IPS-NIHi7 (cell line): Measurements from ENCODE around the gene MXRA7.

ENCODE experiments used
- DNase-seq: peaks from one replicate; pipeline ENCODE4 v3.0.0; 2012; ENCODE audit warnings: mixed read lengths; ENCODE audit errors: extremely low spot score

The MXRA7 gene

DNA sequence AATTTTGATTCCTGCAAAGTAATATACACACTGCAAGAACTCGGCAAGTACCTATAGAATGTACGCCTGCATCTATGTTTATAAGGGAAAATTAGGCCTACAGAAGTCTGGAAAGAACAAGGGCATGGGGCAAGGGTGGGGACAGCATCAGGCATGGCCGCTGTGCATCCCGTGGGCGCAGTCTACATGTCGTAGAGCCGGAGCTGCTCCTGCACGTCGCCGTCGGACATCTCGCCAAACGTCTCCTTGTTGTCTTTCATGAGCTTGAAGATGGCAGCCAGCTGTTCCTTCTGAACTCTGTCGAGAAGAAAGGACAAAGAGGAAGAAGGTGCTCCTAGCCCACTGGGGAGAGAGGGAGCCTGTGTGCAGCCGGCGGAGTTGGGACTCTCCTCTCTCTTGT, 33.4 kb downstream of the MXRA7 start:
- DNase-seq, result no peak

DNA sequence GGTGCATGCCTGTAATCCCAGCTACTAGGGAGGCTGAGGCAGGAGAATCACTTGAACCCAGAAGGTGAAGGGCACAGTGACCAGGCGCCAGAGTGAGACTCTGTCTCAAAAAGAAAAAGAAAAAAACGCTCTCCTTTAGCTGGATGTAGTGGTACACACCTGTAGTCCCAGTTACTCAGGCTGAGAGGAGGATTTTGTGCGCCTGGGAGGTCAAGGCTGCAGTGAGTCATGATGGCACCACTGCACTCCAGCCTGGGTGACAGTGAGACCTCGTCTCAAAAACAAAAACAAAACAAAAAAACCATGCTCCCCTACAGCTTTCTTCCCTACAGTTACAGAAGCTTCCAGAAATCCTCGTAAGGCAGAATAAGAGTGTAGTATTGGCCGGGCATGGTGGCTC, 34.1 kb downstream of the MXRA7 start:
- no peak for DNase-seq

DNA sequence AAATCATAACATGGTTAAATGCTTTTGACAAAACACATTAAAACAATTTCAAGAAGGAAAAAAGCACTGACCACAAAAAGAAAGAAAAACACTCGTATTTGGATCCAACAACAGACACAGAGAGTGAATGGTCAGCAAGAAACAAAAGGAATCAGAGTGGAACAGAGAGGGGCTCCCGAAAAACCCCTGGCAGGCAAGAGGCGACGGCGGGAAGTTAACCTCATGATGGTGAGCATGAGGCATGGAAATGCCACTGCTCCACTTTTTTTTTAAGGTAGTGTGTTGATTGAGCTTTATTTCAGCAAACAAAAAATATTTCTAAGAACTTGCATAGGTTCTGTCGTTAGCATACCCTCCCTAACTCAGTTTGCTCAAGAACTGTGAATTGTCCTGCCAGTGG, 35.1 kb downstream of the MXRA7 start:
- no peak for DNase-seq

DNA sequence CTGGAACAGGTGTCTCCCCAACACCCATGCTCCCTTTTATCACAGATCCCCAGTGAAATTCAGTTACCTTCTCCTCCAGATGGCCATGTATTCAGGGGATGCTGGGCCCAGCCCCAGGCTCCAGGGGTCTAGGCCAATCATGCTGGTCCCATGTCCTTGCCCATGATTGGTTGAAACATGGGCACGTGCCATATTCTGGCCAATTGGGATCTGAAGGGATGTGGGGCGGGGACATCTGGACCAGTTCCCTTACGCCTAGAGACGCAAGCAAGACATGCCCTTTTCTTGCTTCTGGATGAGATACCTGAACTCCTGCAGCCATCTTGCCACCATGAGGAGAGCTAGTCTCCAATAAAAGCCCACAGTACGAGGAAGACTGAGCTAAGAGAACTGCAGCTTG, 36.2 kb downstream of the MXRA7 start:
- no peak for DNase-seq

DNA sequence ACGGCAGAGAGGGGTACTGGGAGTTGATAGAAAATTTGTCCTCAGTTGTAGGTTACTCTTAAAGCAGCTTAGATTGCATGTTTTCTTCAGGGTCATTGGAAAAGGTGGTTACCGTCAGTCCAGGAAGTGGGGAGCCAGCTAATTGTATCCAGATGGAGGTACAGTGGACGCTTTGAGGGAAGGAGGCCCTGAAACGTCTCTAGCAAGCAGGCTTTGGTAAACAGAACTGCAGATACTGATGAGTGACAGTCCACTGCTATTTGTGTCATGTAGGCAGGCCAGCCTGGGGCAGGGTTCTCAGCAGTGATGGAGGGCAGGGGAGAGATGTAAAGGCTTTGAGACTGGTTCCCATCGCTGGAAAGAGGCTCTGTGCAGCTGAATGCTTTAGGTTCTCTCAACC, 37.0 kb downstream of the MXRA7 start:
- no peak for DNase-seq

DNA sequence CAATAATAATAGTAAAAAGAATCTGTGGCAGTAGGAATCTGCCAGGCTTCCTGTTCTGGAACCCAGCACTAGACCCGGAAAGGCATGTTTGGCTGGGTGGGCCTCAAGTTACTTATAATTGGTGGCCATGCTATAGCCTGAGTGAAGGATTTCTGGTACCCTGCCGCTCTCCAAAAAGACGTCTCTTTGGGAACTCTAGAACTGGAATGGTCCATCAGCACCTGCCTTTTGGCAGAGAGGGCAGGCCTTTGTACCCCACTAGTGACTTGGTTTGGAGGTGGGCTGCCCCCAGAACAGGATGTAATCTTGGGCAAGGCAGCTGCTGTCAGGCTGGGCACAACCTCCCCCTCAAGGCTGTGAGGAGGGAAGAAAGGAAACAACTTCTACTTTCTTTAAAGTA, 37.9 kb downstream of the MXRA7 start:
- no peak for DNase-seq

DNA sequence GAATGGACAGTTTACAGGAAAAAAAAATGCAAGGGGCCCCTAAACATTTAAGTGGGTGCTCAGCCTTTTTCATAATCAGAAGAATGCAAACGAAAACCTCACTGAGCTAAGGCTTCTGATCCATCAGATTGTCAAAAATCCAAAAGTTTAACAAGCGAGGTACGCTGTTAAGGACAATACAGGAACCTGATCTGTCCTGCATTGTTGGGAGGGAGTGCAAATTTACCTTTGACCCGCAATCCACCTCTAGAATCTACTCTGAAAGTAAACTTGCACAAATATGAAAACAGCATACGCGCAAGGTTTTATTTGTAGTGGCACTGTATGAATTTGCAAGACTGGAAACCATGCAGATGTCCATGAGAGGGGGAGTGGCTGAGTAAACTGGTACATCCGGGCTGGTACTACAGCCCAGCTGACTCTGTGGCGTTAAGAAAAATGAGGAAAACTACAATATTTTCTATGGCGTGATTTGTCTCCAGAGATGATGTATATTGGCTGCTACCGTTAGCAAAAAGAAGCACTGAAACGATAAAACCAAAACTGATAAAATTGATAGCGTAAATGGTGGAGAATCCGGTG, 38.4 kb downstream of the MXRA7 start:
- DNase-seq, result no peak

DNA sequence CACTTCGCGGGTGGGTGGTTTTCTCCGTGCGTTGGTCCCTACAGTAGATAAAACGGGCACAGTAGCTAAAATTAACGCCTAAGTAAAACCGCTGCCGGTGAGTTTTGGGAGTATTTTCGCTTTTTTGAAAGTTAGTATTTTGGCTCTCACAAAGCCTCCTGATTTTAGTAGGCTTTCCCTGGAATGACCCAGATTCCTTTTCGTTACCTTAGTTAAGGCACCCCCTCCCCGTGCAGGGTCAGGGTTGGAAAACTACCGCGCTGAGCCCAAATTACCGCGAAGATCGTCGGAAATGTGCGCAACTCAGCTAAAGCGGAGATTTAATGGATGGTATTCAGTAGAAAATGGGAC, 38.9 kb downstream of the MXRA7 start:
- no peak for DNase-seq

DNA sequence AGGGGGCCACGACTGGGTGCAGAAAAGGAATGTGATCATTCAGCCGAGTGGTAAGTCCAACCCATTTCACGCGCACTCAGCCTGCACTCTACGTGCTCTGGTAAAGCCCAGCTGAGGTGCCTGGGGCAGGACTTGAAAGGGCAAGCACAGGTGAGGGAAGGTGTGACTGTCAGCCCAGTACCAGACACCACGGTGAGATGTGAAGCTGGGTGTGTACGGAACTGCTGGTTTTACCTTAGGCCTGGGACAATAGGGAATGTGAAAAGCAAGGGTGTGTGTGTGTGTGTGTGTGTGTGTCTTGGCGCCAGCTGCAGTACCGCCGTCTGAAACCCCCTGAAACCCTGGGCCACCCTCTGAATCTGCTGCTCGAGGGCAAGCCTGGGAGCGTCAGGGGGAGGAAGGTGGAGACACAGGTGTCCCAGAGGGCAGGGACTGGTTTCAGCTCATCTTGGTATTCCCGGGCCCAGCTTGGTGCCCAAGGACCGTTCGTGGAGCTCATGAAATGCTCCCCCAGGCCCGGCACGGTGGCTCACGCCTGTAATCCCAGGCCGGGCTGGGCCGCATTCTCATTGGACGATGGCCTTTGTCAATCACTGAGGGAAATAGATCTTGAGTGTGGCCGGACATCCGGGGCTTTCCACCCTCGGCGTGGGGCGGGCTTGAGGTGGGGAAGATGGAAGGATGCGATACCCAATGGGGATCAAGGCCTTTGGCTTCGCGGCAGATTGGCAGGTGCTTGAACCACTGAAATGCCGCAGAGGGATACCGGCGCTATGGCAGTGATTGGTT, 39.4 kb downstream of the MXRA7 start:
- DNase-seq, result peak; percentile 99

DNA sequence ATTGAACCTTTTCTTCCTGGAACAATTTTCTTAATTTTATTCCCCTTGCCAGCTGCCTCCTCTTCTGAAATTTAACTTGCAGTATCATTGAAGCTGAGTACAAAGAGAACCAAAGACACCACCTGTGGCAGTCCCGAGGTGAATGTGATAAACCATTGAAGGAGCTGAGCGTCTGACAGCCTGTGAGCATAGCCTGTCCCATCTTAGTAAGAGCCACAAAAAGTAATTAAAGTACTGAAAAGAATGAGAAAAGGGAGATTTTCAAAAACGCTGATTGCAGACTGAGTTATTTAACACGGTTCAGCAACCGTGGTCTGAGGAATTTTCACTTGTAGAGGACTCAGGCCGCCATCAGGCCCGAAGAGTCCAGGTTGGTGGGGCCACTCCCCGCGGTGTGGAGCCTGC, 40.0 kb downstream of the MXRA7 start:
- peak; percentile 11 for DNase-seq

DNA sequence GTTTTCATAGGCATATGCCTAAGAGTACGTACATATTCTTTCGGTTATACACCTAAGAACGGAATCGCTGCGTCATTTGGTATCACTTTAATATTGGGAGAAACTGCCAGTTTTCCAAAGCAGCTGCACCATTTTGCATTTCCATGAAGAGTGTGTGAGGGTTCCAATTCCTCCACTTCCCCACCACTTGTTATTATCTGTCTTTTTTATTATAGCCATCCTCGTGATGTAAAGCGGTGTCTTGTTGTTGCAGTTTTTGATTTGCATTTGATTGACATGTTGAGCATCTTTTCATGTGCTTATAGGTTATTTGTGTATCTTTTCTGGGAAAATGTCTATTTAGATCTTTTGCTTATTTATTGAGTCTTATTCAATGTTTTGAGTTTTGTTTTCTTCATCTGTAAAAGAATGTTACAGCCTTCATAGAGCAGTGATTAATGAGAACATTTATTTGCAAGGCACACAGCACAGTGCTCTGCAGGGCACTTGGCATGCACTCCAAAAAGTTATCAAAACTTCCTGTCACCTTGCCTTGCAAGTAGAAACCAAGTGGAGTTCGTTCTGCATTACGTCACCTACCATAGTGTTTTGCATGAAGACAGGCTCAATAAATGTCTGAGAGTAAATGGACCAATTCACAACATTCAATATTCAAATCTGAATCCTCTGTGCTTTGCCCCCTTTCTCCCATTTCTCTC, 40.6 kb downstream of the MXRA7 start:
- DNase-seq, result peak; percentile 1

DNA sequence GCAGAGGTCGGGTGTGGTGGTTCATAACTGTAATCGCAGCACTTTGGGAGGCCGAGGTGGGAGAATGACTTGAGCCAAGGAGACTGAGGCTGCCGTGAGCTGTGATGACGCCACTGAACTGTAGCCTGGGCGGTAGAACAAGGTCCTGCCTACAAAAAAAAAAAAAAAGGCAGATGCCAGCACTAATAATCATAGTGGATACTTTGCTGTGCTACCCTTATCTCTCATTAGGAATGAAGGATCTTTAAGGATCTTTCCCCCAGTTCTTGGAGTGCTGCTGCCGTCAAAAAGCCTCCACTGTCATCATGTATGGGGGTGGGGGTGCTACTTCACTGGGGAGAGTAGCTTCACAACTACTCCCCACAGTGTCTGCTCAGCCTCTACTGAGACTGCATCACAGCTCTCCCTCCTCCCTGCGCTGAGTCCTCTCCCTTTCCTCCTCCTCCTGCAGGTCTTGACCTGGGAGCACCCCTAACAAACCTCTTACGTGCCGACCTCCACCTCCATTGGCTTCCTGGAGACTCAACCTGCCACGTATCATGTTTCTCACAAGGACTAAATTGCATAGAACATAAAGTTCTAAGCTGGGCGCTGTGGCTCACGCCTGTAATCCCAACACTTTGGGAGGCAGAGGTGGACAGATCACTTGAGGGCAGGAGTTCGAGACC, 42.8 kb downstream of the MXRA7 start:
- peak; percentile 6 for DNase-seq

DNA sequence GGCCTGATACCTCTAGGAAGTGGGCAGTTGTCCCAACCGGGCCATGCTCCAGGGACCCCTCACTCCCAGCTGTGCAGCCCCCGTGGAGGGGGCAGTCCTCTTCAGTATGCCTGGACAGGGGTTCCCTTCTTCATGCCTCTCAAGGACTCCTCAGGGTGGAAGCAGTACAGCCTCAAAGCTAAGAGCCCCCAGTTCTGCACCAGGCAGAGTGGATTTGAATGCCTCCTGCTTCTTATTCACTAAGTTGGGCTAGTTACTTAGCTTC, 43.3 kb downstream of the MXRA7 start:
- DNase-seq, result peak; percentile 4

DNA sequence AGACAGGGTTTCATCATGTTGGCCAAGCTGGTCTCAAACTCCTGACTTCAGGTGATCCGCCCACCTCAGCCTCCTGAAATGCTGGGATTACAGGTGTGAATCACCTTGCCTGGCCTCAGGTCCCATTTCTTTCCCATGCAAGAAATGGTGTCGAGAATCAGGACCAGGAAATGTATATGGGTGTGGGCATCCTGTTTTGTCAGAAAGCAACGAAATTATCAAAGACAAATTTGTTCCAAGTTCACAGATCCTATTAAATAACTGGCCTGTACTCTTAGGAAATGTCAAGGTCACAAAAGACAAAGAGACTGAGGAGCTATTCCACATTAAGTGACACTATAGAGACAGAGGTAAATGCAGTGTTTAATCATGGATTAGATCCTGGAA, 50.1 kb downstream of the MXRA7 start:
- peak; percentile 1 for DNase-seq

DNA sequence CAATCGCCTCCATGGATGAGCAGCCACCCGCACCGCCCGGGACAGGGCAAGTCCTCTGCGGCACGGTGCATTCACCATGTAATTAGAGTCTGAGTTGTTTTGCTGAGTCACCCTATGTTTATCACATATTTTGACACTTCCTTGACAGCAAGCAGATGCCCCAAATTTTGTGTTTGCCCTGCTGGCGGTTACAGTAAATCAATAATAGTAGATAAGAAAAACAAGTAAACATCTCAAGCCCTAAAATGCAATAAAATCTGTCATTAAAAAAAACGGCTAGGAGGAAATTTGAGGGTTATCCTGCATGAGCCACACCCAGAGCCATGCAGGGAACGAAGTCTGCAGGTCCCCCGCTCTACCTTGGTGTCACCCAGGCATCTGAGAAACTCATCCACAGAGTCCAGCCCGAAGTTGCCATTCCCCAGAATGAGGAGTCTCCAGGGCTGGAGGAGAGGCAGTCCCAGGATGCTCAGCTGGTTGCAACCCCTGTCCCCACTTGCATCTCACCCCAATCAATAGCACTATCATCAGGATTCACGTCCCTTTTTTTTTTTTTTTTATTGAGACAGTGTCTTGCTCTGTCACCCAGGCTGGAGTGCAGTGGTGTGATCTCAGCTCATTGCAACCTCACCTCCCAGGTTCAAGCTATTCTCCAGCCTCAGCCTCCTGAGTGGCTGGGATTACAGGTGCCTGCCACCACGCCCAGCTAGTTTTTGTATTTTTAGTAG, 50.7 kb downstream of the MXRA7 start:
- DNase-seq, result peak; percentile 22

DNA sequence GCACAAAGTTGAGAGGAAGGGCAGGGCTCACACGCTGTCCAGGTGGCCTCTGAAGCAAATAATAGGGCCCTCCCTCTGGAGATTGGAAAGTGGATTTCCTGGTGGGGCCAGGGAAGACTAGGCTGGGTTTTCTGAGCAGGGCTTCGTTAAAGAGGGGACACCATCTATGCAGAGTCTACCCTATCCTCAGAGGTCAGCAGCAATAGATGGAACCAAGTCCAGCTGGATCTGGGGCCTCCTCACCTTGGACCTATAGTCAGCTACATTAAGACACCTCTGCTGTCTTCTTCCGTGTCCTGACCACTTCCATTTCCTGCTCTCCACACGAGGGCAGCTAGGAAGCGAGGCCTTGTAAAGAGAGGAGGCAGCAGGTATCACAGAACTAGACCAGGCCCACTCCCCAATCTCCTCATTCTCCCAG, 52.5 kb downstream of the MXRA7 start:
- peak; percentile 10 for DNase-seq

DNA sequence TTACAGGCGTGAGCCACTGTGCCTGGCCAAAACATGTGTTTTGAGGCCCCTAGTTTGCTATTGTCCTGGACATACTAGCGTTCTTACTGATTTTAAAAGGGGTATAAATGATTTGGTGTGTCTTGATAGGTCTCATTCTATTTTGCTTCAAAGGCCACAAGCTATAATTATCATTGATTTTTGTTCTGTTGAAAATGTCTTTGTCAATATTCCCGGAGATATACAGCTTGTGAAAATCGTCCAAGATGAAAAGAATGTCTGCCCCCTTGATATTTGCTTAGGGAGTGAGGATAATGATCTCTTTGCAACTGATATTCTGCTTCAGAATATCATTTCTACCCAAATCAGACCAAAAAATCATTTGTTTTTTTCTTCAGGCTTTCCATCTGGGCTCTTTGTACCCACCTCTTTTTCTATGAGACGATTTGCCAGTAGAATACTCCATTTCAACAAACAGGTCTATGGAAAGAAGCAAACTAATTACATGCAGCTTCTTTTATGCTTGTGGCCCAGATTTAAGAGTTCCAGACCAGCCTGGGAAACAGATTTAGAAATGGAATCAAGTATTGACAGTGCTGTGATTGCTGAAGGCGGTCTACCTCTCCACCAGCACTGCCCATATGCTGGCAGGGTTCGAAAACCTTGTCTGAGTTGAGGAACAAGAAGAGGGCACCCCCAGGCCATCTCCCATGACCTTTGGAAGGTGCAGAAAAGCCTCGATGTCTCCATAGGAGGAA, 53.1 kb downstream of the MXRA7 start:
- no peak for DNase-seq

DNA sequence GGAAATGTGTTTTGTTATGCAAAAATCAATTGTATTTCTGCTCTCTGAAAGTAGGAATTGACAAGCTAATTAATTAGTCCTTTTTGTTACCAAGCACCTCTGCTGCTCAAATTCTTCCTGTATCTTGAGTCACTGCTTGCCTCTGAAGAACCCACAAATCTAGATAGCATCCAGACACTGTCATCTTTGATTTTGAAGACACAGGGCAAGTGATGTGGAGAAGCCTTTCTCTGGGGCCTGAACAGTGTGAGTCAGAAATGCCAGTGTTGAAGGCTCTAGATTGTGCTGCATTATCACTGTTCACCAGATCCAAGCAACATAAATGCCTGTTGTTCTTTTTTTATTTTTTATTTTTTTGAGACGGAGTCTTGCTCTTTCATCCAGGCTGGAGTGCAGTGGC, 56.4 kb downstream of the MXRA7 start:
- no peak for DNase-seq

DNA sequence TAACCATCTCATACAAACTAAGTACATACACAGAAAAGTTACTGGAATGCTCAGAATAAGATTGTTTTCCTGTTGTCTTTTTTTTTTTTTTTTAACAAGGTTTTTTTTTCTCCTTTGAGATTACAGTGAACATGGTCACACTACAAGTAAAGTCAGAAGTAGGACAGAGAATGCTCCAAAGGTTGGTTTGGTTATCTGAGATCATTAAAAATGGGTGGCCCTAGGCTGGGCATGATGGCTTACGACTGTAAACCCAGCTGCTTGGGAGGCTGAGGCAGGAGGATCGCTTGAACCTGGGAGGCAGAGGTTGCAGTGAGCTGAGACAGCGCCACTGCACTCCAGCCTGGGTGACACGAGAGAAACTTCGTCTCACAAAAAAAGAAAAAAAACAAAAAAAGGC, 60.3 kb downstream of the MXRA7 start:
- no peak for DNase-seq

DNA sequence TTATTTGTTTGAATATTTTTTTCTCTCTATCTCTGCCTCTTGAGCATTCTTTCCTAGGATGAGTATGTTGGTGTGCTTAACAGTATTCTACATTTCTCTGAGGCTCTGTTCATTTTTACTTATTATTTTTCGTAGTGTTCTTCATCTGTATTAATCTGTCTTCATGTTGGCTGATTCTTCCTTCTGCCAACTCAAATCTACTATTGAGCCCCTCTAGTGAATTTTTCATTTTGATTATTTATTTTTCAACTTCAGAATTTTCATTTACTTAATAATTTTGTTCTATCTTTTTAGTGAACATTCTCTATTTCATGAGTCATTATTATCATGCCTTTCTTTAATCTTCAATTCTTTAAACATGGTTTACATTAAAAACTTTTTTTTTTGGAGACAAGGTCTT, 64.1 kb downstream of the MXRA7 start:
- DNase-seq, result no peak

DNA sequence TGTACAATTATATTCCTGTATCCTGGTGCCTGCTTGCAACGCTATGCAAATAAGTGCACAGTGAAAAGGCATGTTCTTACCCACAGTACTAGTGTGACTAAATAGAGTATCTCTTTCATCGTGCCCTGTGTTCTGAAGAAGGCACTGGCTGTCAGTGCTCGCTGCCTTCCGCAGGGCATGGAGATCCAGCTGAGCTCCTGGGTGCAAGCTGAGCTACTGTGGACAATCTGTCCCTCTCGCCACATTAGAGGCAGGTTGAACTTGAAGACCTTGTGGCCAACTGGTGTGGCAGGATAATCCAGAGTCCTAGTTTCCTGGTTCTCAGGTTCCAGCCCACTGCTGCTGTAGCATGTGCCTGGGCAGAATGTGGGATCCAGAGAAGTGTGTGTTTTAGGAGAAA, 65.3 kb downstream of the MXRA7 start:
- DNase-seq, result no peak

DNA sequence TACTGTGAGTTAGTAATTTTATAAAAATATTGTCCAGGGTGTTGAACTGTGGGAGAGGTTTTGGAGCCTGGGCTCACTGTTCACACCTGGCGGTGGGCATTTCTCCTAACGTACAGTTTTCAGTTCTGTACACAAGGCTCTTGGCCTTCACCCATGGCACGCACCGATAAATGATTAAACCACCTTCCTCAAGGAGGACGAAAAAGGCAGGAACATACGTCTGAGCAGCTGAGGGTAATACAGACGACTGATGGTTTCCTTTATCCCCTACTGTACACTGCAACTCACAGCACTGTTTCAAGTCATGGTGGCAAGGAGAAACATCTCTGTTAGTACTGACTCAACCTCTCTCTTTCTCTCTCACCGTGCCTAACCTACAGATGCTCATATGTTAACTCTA, 65.8 kb downstream of the MXRA7 start:
- no peak for DNase-seq
